Measurements from ENCODE around the gene BANF2. TPM values are rescaled to one million over a fixed set of nuclear protein-coding genes. Genes with fewer than 3 reads are reported as not detected.

Gene BANF2
- total and polyA plus RNA-seq, 2 experiments from 2014 or later = not detected

GRCh38 chr20:17696287-17696686 lies 3.5 kb upstream of the BANF2 start:
- no peaks in the 10 kb centered on the region for H3K27me3 ChIP-seq
- TF ChIP-seq EZH2phosphoT487 (IDR thresholded peaks at IDR 0.05; ENCODE audit: low read depth, severe bottlenecking, unreplicated experiment) (no peak), EZH2 (IDR thresholded peaks at IDR 0.05; ENCODE audit: borderline replicate concordance) (no peak), CTCF (IDR thresholded peaks at IDR 0.05; ENCODE audit: poor library complexity) (no peak)
- no peak overlapping the region for H2AFZ ChIP-seq
- no peak overlapping the region for H3K4me2 ChIP-seq
- no peak for DNase-seq (ENCODE audit: low spot score)
- H3K9me3 ChIP-seq (ENCODE audit: low read depth) = no peaks in the 10 kb centered on the region
- H4K20me1 ChIP-seq (ENCODE audit: insufficient read depth, poor library complexity, severe bottlenecking) = no peaks in the 10 kb centered on the region
- H3K79me2 ChIP-seq = no peaks in the 10 kb centered on the region
- no peak overlapping the region for H3K4me3 ChIP-seq
- no peaks in the 10 kb centered on the region for H3K36me3 ChIP-seq (replicated peaks; ENCODE audit: insufficient read depth, low read depth)
- peaks cover 8% of the 10 kb centered on the region for H3K4me1 ChIP-seq (ENCODE audit: insufficient read depth)
- WGBS (ENCODE audit: low lambda C conversion rate, missing lambda C conversion rate) = 89% methylated on average over 1 of the region's 1 CpG
- no peak overlapping the region for H3K27ac ChIP-seq
- H3K9me2 ChIP-seq (replicated peaks; ENCODE audit: insufficient read depth) = no peaks in the 10 kb centered on the region

GRCh38 chr20:17697171-17697570 lies 2.6 kb upstream of the BANF2 start:
- H3K9me2 ChIP-seq (replicated peaks; ENCODE audit: insufficient read depth) = no peaks in the 10 kb centered on the region
- 78% methylated on average over 1 of the region's 1 CpG for WGBS (ENCODE audit: low lambda C conversion rate, missing lambda C conversion rate)
- H3K9me3 ChIP-seq (ENCODE audit: low read depth) = no peaks in the 10 kb centered on the region
- H3K4me1 ChIP-seq (ENCODE audit: insufficient read depth) = peaks cover 8% of the 10 kb centered on the region
- no peak for TF ChIP-seq EZH2 (IDR thresholded peaks at IDR 0.05; ENCODE audit: borderline replicate concordance)
- TF ChIP-seq EZH2phosphoT487 (IDR thresholded peaks at IDR 0.05; ENCODE audit: low read depth, severe bottlenecking, unreplicated experiment) = no peak
- TF ChIP-seq CTCF (IDR thresholded peaks at IDR 0.05; ENCODE audit: poor library complexity) = no peak
- no peaks in the 10 kb centered on the region for H3K79me2 ChIP-seq
- no peak overlapping the region for H2AFZ ChIP-seq
- no peaks in the 10 kb centered on the region for H3K36me3 ChIP-seq (replicated peaks; ENCODE audit: insufficient read depth, low read depth)
- no peak overlapping the region for H3K4me2 ChIP-seq
- no peaks in the 10 kb centered on the region for H4K20me1 ChIP-seq (ENCODE audit: insufficient read depth, poor library complexity, severe bottlenecking)
- no peak overlapping the region for H3K27ac ChIP-seq
- H3K4me3 ChIP-seq = no peak overlapping the region
- DNase-seq (ENCODE audit: low spot score) = no peak
- no peaks in the 10 kb centered on the region for H3K27me3 ChIP-seq

- no peaks in the 10 kb centered on the region for H3K79me2 ChIP-seq
- H3K4me3 ChIP-seq = no peak overlapping the region
- peak overlapping the region; percentile 55 for H3K27ac ChIP-seq
- TF ChIP-seq EZH2phosphoT487 (IDR thresholded peaks at IDR 0.05; ENCODE audit: low read depth, severe bottlenecking, unreplicated experiment) = no peak
- no peak for TF ChIP-seq EZH2 (IDR thresholded peaks at IDR 0.05; ENCODE audit: borderline replicate concordance)
- TF ChIP-seq CTCF (IDR thresholded peaks at IDR 0.05; ENCODE audit: poor library complexity) = no peak
- WGBS (ENCODE audit: low lambda C conversion rate, missing lambda C conversion rate) = 44% methylated on average over 5 of the region's 5 CpGs
- H3K4me2 ChIP-seq = no peak overlapping the region
- no peak for DNase-seq (ENCODE audit: low spot score)
- no peaks in the 10 kb centered on the region for H3K9me2 ChIP-seq (replicated peaks; ENCODE audit: insufficient read depth)
- no peaks in the 10 kb centered on the region for H3K36me3 ChIP-seq (replicated peaks; ENCODE audit: insufficient read depth, low read depth)
- peaks cover 8% of the 10 kb centered on the region for H3K4me1 ChIP-seq (ENCODE audit: insufficient read depth)
- H4K20me1 ChIP-seq (ENCODE audit: insufficient read depth, poor library complexity, severe bottlenecking) = no peaks in the 10 kb centered on the region
- H3K9me3 ChIP-seq (ENCODE audit: low read depth) = no peaks in the 10 kb centered on the region
- no peaks in the 10 kb centered on the region for H3K27me3 ChIP-seq
- H2AFZ ChIP-seq = no peak overlapping the region
Observed at GRCh38 chr20:17698384-17698783, 1.4 kb upstream of the BANF2 start.

- H3K27ac ChIP-seq = peak overlapping the region; percentile 40
Observed at GRCh38 chr20:17700637-17701036, 871 bp downstream of the BANF2 start.

More at GRCh38 chr20:17700637-17701036, 871 bp downstream of the BANF2 start:
- Histone ChIP-seq H3K4me2 (no peak overlapping the region), H2AFZ (no peak overlapping the region), H3K27me3 (no peaks in the 10 kb centered on the region), H3K4me1 (ENCODE audit: insufficient read depth) (peaks cover 8% of the 10 kb centered on the region), H3K4me3 (no peak overlapping the region), H3K9me3 (ENCODE audit: low read depth) (no peaks in the 10 kb centered on the region), H4K20me1 (ENCODE audit: insufficient read depth, poor library complexity, severe bottlenecking) (no peaks in the 10 kb centered on the region), H3K36me3 (replicated peaks; ENCODE audit: insufficient read depth, low read depth) (no peaks in the 10 kb centered on the region), H3K9me2 (replicated peaks; ENCODE audit: insufficient read depth) (no peaks in the 10 kb centered on the region), H3K79me2 (no peaks in the 10 kb centered on the region)
- no peak for DNase-seq (ENCODE audit: low spot score)
- WGBS (ENCODE audit: low lambda C conversion rate, missing lambda C conversion rate) = 91% methylated on average over 7 of the region's 7 CpGs
- no peak for TF ChIP-seq EZH2phosphoT487 (IDR thresholded peaks at IDR 0.05; ENCODE audit: low read depth, severe bottlenecking, unreplicated experiment)
- TF ChIP-seq CTCF (IDR thresholded peaks at IDR 0.05; ENCODE audit: poor library complexity) = no peak
- no peak for TF ChIP-seq EZH2 (IDR thresholded peaks at IDR 0.05; ENCODE audit: borderline replicate concordance)

Measured in hepatocyte (in vitro differentiated cells).